ENCODE measurements around the gene RPL31.

GRCh38 chr2:100967716-100968115, 34.4 kb upstream of the RPL31 start:
- TF ChIP-seq POLR2A (IDR thresholded peaks at IDR 0.05) = no peak
- no peak for TF ChIP-seq CTCF (IDR thresholded peaks at IDR 0.05)

Measured in adrenal gland (tissue), 5 donors.